Measurements from ENCODE around the gene MTHFD2L. TPM values are rescaled to one million over a fixed set of nuclear protein-coding genes. Genes with fewer than 3 reads are reported as not detected.

Gene MTHFD2L
- total and polyA plus RNA-seq, 2 of the 8 experiments (the other 6 are each of a cell fraction or from before 2014, with no cell fraction given) = 5.4 to 15.0 TPM

- TF ChIP-seq CHD7 (IDR thresholded peaks at IDR 0.05; ENCODE audit: insufficient replicate concordance, low read length) (no peak), E2F6 (IDR thresholded peaks at IDR 0.05) (no peak), CBX5 (IDR thresholded peaks at IDR 0.05; ENCODE audit: low read depth, low read length) (no peak), BRCA1 (IDR thresholded peaks at IDR 0.05; ENCODE audit: low read depth, low read length) (no peak), JUND (IDR thresholded peaks at IDR 0.05; ENCODE audit: low read length) (no peak), ATF3 (IDR thresholded peaks at IDR 0.05; ENCODE audit: insufficient read depth, low read depth, low read length) (no peak), CHD2 (IDR thresholded peaks at IDR 0.05; ENCODE audit: low read length) (no peak), GABPA (IDR thresholded peaks at IDR 0.05; ENCODE audit: borderline replicate concordance, insufficient read depth, low read length) (no peak)
These were observed 165.7 kb downstream of the MTHFD2L start (continued) for GRCh38 chr4:74323663-74324062.

Measured in H1 (cell line).